Subcutaneous adipose tissue (tissue), 4 donors: ENCODE measurements around the gene TENT5C. TPM values are rescaled to one million over a fixed set of nuclear protein-coding genes. Genes with fewer than 3 reads are reported as not detected.

Source experiments
- total RNA-seq, 4 donors: library from RNA; depleted of rRNA; stranded (reverse); fragments of >200 nt; gene quantifications; one replicate each; pipeline ENCODE4 v1.1.0, GENCODE V29; 2016
- TF ChIP-seq, protein P1 (sequence below): fragments of 450-650 bp; IDR thresholded peaks from one replicate; pipeline ENCODE4 v1.5.1; 2016; ENCODE audit warnings: low read depth, mild to moderate bottlenecking, control low read depth, antibody characterized with exemption, moderate library complexity

TENT5C gene
- total RNA-seq, 4 donors from 2014 or later, result 1.0 to 3.1 (median 2.3) TPM

DNA sequence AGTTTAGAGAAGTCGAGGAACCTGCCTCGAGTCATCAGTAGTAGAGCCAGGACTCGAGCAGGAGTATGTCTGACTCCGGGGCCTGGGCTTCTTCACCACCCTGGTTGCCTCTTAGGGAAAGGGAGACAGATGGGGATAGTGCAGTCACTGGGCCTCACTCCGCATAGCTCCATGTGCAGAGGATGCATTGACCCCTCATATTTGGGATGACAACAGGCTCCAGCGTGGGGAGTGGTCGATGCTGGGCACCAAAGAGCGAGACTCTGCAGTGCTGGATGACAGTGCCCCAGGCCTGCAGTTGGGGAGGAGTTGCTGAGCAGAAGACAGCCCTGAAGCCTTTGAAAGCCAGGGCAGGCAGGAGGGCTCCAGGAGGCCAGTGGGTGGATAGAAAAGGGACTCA, 20.8 kb upstream of the TENT5C start:
- TF ChIP-seq, protein P1, sequence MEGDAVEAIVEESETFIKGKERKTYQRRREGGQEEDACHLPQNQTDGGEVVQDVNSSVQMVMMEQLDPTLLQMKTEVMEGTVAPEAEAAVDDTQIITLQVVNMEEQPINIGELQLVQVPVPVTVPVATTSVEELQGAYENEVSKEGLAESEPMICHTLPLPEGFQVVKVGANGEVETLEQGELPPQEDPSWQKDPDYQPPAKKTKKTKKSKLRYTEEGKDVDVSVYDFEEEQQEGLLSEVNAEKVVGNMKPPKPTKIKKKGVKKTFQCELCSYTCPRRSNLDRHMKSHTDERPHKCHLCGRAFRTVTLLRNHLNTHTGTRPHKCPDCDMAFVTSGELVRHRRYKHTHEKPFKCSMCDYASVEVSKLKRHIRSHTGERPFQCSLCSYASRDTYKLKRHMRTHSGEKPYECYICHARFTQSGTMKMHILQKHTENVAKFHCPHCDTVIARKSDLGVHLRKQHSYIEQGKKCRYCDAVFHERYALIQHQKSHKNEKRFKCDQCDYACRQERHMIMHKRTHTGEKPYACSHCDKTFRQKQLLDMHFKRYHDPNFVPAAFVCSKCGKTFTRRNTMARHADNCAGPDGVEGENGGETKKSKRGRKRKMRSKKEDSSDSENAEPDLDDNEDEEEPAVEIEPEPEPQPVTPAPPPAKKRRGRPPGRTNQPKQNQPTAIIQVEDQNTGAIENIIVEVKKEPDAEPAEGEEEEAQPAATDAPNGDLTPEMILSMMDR, result no peak

DNA sequence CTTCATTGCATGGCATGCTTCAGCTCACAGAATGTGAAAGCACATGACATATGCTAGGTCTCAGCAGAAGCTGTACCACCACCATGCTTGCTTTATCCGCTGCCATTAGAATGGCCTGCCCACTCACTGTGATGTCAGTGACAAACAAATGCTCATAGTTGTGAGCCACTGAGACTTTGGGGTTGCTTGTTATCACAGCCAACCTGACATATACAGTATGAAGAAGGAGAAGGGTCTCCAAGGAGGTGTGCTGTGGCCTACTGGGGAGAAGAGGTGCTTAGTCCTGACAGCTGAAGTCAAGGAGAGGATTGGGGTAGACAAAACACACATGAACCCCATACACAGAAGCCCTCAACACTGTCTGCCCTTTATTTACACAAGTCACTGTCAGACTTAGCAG, 19.5 kb upstream of the TENT5C start:
- TF ChIP-seq, protein P1, result no peak

- TF ChIP-seq, protein P1, result no peak
Measured at GRCh38 chr1:117586747-117587498, 18.9 kb upstream of the TENT5C start.

GRCh38 chr1:117587499-117588356, 18.1 kb upstream of the TENT5C start:
- TF ChIP-seq, protein P1, result no peak

- TF ChIP-seq, protein P1, result no peak
Measured at GRCh38 chr1:117589544-117589943, 16.3 kb upstream of the TENT5C start.

DNA sequence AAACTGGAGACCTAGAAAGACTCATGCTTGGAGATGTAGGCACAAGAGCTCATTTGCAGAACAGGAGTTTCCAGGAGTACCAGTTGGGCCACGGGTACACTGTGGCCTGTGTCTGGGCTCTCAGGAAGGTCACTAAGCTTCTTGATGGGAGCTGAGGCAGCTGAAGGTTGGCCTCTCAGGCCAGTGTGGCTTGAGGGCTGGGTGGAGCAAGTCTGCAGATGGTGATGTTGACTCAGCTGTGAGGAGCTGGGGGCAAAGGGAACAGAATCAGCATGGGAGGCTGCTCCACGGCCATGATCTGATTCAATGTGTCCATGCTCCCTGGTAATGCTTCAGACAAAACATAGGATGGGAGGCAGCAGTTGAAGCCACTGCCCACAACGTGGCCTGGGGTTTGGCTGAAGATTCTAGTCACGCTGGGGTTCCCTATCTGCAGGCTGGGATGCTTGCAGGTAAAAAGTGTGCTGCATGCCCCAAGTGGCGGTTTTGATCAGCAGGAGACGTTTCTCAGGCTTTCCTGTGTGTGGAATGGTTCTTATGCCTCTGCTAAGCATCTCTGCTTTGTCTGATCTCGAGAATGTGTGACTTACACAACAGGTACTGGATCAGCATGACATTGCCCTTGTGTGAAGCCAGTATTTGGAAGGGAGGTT, 15.4 kb upstream of the TENT5C start:
- TF ChIP-seq, protein P1, result no peak

GRCh38 chr1:117591252-117591651, 14.6 kb upstream of the TENT5C start:
- TF ChIP-seq, protein P1, result no peak
